Stimulated activated CD8-positive, alpha-beta memory T cell treated with anti-CD3 and anti-CD28 coated beads, Interleukin-4, amount 100 ng/mL, for 24 hours (primary cell): ENCODE measurements around the gene SFXN5.
A peak's percentile ranks its signal among the peaks of the same experiment; 100 is the strongest.
"Not testable (repeated sequence)": the region's sequence is repeated elsewhere in the genome, so short reads cannot be mapped to it uniquely, and the experiment has no call there.

Experiments
- DNase-seq: peaks from one replicate; pipeline ENCODE4 v3.0.0-alpha.2; 2020; ENCODE audit warnings: low read depth

Gene SFXN5, protein sequence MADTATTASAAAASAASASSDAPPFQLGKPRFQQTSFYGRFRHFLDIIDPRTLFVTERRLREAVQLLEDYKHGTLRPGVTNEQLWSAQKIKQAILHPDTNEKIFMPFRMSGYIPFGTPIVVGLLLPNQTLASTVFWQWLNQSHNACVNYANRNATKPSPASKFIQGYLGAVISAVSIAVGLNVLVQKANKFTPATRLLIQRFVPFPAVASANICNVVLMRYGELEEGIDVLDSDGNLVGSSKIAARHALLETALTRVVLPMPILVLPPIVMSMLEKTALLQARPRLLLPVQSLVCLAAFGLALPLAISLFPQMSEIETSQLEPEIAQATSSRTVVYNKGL

DNA sequence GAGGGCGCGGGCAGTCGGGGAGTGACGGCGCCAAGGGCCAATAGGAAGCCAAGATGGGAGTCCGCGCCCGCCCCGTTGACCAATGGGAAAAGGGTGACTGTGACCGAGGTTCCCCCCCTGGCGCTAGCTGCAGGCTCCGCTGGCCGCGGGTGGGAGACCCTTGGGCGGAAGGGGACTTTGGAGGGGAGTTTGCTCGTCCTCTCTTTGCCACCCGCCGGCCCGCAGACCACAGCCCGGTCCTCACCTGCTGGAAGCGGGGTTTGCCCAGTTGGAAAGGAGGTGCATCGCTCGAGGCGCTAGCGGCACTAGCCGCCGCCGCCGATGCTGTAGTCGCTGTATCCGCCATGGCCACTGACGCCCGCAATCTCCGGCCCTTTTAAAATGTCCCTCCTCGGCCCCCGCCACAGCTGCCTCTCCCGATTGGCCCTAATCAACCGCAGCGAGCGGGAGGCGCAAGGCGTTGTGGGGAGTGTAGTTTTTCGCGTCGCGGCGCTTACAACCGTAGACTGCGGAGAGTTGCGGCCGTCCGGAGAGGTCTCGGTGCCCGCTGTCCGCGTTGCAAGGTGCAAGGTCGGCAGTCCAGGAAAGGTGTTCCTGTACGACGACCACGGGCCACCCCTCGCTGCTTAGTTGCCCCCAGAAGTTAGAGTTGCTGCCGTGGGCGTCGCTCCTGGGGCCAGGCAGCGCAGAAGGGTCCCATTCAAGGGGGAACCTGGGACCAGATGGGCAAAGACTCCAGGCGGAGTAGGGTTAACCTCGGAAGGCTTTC lies at the start of gene SFXN5:
Gene SFXN5 (minus strand): TSS at position 353 of the 769 bp plus-strand sequence. CDS start 7 bp downstream, at position 346.
- DNase-seq = peak; percentile 94

DNA sequence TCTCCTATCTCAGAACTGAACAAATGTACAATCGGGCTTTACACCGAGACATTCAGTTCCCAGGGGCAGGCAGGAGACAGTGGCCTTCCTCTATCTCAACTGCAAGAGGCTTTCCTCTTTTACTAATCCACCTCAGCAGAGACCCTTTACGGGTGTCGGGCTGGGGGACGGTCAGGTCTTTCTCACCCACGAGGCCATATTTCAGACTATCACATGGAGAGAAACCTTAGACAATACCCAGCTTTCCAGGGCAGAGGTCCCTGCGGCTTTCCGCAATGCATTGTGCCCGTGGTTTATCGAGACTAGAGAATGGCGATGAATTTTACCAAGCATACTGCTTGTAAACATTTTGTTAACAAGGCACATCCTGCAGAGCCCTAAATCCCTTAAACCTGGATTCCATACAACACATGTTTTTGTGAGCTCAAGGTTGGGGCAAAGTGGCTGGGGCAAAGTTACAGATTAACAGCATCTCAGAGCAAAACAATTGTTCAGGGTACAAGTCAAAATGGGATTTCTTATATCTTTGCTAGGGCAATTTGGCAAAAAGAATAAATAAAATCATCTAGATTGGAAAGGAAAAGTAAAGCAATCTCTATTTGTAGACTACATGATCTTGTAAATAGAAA lies 48.2 kb upstream of the SFXN5 start:
- not testable (repeated sequence) for DNase-seq

DNA sequence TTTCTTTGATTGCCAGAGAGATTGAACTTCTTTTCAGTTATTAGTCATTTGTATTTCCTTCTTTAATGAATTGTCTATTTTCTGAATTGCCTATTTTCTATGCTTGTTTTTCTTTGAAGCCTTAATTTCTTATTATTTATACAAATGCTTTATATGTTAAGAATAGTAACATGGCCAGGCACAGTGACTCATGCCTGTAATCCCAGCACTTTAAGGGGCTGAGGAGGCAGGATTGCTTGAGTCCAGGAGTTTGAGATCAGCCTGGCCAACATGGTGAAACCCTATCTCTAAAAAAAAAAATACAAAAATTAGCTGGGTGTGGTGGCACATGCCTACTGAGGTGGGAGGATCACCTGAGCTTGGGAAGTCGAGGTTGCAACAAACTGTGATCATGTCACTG lies 45.9 kb upstream of the SFXN5 start:
- DNase-seq = no peak

DNA sequence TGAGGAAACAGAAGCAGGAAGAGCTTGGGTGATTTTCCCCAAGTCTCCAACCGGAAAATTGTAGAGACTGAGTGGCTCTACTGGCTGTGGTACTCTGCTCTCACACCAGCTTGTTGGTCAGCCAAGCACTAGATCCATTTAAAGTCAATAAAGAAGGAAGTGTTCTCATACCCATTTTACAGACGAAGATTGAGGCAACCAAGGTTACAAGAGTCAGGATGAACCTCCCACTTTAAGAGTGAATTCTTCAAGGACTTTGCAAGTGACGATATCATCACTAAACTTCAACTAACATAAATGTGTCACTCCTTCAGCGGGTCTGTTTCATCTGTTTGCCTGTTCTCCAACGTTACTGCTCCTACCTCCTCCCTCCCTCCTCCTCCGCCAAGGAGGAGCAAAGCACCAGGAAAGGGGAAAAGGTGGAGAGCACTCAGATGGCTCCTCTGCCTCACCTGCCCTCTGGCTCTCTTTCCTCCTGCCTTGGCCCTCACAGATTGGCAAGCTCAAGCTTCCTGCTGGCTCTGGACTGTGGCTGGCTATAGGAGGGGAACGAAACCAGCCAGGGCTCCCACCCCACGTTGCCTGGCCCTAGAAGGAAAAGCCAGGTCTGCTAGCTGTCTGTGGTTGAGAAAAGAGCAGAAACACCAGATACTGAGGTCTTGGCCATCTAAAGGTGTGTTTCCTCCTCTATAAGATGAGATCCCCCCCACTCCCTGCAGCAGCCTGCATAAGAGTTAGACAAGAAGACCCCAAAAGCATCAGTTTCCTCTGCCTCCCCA lies 44.9 kb upstream of the SFXN5 start:
- DNase-seq = no peak

DNA sequence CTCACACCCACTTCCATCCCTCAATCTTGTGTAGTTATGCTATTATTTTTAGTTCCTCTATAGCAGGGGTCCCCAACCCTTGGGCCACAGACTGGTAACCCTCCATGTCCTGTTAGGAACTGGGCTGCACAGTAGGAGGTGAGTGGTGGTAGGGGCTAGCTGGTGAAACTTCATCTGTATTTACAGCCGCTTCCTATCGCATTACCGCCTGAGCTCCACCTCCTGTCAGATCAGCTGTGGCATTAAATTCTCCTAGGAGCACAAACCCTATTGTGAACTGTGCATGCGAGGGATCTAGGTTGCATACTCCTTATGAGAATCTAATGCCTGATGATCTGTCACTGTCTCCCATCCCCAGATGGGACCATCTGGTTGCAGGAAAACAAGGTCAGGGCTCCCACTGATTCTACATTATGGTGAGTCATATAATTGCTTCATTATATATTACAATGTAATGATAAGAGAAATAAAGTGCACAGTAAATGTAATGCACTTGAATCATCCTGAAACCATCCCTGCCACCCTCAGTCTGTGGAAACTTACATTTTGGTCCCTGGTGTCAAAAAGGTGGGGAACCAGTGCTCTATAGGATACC lies 42.9 kb upstream of the SFXN5 start:
- no peak for DNase-seq

DNA sequence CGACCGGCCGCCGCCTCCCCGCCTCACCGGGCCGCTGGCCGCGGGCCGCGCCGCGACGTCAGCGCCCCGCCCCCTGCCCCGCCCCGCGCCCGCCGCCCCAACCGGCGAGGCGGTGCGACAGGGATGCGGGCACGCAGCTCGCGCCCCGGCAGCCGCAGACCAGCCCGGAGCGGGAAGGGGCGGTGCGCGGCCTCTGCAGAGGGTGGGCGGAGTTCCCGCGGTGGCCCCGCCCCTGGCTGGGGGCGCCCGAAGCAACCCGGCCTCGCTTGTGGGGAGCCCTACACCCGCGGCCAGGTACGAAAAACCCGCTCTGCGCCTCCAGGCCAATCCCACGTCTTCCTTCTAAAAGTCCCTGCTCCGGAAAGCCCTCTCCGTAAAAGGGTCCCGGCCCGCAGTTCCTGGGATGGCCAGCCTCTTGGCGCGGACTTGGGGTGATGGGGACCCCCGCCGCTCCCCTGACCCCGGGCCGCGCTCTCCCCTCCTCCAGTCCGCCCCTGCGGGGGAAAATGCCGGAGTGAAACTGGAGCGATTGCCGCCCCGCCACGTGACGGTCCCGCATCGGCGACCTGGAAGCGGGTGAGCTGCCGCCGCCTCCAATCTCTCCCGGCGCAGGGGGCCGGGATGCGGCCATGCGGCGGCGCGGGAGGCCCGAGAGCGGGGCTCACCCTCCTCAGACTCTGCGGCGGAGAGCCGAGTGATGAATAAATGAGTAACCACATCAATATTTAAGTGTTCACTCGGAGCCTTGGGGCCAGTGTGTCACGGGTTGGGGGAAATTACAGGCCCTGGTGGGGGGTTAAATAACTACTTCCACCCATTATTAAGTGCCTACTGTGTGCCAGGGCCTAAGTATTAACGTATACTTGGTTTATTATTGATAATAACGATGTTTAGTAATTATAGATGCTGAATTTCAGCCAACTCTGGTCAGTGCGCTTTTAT lies 41.7 kb upstream of the SFXN5 start, which contains the start of gene RAB11FIP5:
Gene RAB11FIP5 (minus strand): TSS at position 36 of the 942 bp plus-strand sequence. CDS start 171 bp downstream, outside the sequence.
- peak; percentile 66 for DNase-seq

DNA sequence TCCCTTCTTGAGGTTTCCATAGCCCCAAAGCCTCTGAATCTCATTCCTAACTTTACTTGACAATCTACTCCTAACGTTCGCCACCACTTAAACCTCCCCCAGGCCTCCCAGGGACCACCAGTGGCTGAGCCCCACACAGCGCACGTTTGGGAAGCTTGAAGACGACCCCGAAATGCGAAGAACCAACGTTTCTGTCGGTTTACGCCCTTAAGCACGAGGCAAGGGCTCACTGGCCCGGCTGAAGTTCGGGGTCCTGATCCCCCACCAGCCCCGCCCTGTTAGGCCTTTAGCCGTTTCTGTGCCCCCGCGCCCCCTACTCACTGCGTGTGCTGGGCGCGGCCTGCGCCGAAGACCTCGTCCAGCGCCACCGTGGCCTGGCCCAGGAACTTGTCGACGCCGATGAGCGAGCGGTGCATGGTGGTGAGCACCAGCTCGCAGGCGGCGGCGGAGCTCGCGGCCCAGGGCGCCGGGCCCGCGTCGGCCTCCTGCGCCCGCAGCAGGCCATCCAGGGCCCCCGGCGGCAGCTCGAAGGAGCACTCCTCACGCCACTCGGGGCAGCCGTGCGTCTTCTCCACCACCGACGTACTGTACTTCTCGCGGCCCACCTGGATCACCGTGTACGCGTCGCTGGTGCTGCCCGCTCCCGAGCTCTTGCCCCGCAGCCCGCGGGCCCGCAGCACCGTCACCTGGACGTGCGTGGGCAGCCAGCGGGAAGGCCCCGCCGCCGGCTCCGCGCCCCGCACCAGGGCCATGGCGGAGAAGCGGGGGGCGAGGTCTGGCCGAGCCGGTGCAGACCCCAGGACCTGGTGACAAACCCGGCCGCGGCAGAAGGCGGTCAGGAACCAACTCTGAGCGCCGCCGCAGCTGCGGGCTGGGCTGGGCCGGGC lies 40.8 kb upstream of the SFXN5 start:
- DNase-seq = no peak

DNA sequence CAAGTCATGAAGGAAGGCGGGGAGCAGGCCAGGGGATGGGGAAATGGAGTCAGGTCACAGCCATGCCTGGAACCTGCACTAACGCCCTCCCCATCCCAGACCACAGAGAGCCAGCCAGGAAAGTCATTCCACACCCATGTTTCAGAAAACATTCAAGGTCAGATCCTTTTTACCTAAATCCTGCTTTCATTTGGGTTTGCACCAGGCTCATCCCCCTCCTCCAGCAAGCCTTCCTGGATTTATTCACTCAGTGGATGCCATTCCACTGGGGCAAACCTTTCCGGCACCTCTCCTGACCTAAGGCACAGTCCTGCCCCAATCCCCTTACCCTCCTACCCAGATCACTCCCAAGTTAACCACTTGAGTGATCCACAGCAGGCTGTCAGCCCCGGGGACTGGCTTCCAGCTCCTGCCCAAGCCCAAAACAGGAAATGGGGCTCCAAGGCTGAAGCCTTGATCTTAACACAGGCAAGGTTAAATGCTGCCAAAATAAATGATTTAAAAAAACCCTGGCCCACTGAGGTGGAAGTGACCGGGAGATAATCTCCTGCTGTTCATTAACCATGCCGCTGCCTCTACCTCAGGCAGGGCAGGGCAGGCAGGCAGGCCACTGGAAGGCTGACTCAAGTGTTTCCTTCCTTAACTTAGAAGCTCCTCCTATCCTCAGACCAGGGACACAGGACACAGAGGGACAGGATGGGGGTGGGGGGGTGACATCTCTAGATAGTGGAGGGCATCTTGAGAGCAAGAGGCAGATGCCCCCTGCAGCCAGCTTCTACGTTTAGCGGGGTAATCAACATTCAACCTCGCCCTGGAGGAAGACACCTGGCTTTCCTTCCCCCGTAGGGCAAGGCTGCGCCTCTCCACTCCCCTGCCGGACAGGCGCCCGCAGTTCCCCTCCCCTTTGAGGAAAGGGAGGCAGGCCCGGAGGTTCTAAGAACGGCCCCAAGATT lies 39.8 kb upstream of the SFXN5 start:
- no peak for DNase-seq

DNA sequence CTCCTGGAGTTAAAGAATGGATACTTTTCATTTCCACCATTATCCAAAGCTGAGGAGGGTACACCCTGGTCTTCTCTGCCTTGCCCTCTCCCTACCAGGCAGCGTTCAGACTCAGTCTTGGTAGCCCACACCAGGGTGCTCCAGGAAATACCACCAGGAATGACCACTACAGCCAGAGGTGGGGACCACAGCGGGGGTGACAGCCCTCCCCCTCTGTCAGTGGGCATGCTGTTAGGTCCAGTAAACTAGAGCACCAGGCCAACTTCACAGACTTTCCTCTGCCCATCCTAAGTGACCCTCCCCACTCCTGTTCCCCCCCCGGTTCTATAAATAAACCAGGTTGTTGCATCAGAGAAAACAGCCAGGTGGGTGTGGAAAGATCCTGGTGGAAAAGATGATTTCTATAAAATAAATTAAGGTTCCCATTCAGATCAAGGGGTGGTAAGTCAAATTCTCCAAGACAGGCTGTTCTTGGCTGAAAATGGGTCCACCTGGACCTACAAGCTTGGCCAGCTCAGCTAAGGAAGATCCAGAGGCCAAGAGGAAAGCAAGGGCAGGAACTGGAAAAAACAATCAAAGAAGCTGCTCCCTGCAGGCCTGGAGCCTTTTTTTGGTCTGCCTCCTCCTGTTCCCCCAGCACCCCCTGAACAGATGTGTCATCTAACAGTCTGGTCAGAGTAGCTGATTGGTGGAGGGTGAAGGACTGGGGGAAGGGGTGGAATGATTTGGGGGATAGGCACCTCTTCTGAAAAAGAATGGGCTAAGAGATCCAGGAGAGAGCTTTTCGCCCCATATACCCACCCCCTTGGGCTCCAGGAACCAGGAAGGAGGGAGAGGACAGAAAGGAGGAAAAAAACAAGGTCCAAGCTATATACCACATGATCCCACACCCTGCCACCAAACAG lies 38.9 kb upstream of the SFXN5 start:
- DNase-seq = no peak

DNA sequence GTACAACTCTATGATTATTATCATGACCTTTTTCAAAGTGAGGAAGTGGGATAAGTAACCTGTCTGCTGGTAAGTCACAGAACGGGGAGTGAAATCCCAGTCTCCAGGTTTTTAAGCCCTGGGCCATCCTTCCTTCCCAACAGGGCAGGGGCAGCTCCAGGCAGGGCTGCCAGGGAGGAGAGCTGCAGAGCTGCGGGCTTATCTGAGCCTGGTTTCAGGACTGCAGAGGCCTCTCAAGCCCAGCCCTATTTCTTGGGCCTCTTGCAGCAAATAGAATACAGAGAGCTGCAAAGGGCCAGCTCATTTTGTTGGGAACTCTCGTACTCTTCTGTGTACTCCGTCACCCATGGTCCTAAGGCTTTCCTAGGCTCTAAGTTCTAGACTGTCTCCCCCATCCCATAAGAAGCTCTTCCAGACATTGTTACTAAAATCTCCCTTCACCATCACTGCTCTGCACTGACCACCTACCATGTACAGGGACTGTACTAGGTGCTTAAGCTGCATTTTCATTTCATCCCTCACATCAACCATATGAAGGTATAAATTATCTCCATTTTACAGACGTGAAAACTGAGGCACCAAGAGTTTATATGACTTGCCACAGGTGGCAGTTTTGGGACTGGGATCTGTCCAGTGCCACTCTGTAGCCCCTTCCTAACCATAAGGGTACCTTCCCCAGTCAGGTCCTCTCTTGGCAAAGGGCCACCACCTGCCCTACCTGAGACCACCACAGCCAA lies 38.1 kb upstream of the SFXN5 start:
- DNase-seq = no peak

DNA sequence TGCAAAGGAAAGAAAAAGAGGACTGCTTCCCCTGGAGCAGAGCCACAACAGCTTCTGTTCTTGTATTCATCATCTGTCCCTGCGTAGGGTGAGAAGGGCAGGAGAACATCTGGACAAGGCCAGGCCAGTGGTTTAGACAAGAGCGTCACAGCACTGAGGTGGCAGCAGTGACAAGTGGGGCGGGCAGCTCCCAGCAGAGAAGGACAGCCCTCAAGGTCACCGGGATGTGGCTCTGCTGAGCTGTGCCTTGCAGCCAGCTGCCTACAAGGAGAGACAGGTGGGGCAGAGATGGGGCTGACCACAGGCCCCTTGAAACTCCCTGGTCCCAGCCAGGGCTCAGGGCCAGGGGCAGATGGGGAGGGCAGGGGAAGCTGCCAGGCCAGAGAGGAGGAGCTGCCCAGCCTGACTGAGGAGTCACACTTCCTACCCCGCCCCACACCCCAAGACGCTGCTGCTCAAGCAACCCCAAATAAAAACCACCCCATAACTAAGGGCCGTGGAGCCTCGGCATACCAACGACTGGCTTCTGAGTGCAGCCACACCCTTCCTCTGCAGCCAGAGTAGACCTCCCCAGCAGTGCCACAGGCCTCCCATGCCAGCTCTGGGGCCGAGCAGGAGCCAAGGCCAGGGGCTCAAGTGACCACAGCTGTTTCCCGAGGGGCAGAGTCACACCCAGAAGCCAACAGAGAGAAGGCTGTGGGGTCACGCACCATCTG lies 35.9 kb upstream of the SFXN5 start:
- DNase-seq = no peak

DNA sequence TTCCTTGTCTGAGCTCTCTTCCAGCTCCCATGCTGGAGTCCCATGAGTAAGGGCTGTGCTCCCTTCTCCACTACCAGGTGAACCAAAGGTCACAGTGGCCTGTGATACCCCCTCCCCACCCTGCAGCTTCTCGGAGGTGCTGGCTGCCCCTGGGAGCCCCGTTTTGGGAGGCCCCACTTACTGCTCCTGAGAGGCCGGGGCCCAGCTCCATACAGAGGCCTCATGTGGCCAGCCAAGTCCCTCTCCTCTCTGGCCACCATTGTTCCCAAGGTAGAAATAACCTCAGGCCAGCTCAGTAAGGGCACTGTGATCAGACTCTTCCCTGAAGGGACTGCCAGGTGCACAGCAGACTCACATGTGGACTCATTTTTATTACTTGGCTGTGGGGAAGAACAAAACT lies 35.3 kb upstream of the SFXN5 start:
- no peak for DNase-seq

DNA sequence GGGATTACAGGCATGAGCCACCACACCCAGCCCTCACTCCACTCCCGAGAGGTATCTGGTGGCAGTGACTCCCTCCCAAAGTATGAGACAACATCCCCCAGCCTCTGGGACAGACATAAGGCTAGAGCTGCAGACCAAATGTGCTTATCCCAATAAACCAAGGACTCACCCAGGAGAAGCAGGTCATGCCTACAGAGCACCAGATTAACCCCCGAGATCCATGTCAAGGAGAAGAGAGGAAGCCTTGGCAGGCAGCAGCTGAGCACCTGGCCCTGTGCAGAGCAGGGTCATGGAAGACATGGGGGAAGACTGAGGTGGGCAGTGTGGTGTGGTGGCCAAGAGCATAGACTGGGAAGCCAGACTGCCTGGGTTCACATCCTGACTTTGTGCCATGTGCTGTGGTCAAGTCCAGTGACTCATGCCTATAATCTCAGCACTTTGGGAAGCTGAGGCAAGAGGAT lies 34.0 kb upstream of the SFXN5 start:
- no peak for DNase-seq

DNA sequence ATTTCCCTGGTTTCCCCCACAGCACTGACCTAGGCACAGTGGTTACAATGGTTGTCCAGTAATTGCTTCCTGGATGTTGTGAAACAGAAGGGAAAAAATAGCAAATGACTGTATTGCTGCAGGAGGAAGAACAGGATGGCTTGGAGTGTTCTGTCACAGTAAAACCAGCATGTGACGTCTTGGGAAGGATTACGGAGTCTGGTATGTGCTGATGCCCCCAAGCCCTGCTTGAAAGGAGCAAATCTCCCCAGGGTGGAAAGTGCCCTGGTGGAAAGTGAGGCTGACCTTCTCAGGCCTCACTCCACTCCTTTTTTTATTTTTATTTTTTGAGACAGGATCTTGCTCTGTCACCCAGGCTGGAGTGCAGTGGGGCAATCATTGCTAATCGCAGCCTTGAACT lies 33.4 kb upstream of the SFXN5 start:
- DNase-seq = no peak

DNA sequence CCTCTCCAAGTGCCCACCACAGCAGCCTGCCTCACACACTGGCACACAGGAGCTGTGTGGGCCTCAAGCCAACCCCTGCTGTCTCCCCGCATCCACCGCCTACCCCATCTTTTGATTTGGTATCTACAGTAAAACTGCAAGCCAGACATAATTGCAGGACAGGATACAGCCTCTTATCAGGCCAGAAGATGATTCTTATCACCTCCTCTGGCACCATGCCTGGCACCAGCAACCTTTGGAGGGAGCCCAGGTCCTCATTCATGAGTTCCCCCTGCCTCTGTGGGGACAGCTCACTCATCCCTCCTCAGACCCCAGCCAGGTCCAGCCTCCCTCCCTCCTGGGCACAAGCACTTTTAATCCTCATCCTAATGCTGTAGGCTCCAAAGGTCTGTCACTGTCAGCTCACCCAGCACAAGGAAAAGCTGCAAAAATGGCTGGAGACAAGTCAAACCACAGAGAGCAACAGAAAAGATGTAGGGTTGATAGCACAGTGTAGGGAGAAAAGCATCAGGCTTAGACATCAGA lies 31.6 kb upstream of the SFXN5 start:
- no peak for DNase-seq
